DND-41 (cell line): ENCODE data around the gene SLC45A1.

Source experiments
- ATAC-seq: fragments of 200-7000 bp; cut with Tn5 transposase; 3 replicates; pipeline ENCODE4 v1.9.1; 2021; ENCODE audit warnings: low read depth; ENCODE audit not compliant: insufficient read depth
- DNase-seq: peaks from one replicate; pipeline ENCODE4 v3.0.0-alpha.2; 2020
- H2AFZ ChIP-seq: 2 replicates; pipeline ENCODE4 v1.6.0; 2012; ENCODE audit warnings: low read depth, low read length
- H3K27ac ChIP-seq: 2 replicates; pipeline ENCODE4 v1.5.1; 2012; ENCODE audit warnings: low read length, inconsistent platforms
- H3K27me3 ChIP-seq: fragments of 200-600 bp; sonication (generic); 2 replicates; pipeline ENCODE4 v1.6.0; 2012; ENCODE audit warnings: low read length, mild to moderate bottlenecking, inconsistent platforms; ENCODE audit not compliant: insufficient read depth, poor library complexity
- H3K36me3 ChIP-seq: 2 replicates; pipeline ENCODE4 v1.5.1; 2012; ENCODE audit warnings: low read length, inconsistent platforms; ENCODE audit not compliant: insufficient read depth
- H3K4me1 ChIP-seq: 2 replicates; pipeline ENCODE4 v1.5.1; 2012; ENCODE audit warnings: mild to moderate bottlenecking, low read length; ENCODE audit not compliant: insufficient read depth
- H3K4me2 ChIP-seq: 2 replicates; pipeline ENCODE4 v1.6.0; 2012; ENCODE audit warnings: mild to moderate bottlenecking, moderate library complexity, low read length, inconsistent platforms; ENCODE audit not compliant: insufficient read depth
- H3K4me3 ChIP-seq, 2 experiments: fragments of 200-600 bp in 1 of 2; shearing (Covaris generic) in 1 of 2; 2 replicates each; pipeline ENCODE4 v1.5.1; 2012 to 2016; ENCODE audit warnings: inconsistent platforms in 2 of 2, low read length in 2 of 2, mild to moderate bottlenecking in 2 of 2, low read depth in 1 of 2, moderate library complexity in 1 of 2
- H3K79me2 ChIP-seq: 2 replicates; pipeline ENCODE4 v1.6.0; 2012; ENCODE audit warnings: low read length, inconsistent platforms; ENCODE audit not compliant: insufficient read depth
- H3K9ac ChIP-seq: 2 replicates; pipeline ENCODE4 v1.6.0; 2012; ENCODE audit warnings: low read depth, mild to moderate bottlenecking, inconsistent platforms, low read length, moderate library complexity
- H3K9me3 ChIP-seq: 2 replicates; pipeline ENCODE4 v1.5.1; 2012; ENCODE audit warnings: low read length, moderate library complexity, mild to moderate bottlenecking, inconsistent platforms; ENCODE audit not compliant: insufficient read depth, severe bottlenecking
- H4K20me1 ChIP-seq: 2 replicates; pipeline ENCODE4 v1.6.0; 2012; ENCODE audit warnings: low read length; ENCODE audit not compliant: insufficient read depth
- EZH2 ChIP-seq: IDR thresholded peaks from 3 replicates; pipeline ENCODE4 v1.6.1; 2012; ENCODE audit warnings: borderline replicate concordance, low read depth, mild to moderate bottlenecking, moderate library complexity, low read length, inconsistent platforms; ENCODE audit not compliant: severe bottlenecking
- TF ChIP-seq, protein P1 (sequence below): IDR thresholded peaks from 2 replicates; pipeline ENCODE4 v1.5.1; 2012; ENCODE audit warnings: borderline replicate concordance, low read length, moderate library complexity, mild to moderate bottlenecking; ENCODE audit not compliant: poor library complexity, severe bottlenecking; ENCODE audit errors: extremely low read depth

Gene SLC45A1

DNA sequence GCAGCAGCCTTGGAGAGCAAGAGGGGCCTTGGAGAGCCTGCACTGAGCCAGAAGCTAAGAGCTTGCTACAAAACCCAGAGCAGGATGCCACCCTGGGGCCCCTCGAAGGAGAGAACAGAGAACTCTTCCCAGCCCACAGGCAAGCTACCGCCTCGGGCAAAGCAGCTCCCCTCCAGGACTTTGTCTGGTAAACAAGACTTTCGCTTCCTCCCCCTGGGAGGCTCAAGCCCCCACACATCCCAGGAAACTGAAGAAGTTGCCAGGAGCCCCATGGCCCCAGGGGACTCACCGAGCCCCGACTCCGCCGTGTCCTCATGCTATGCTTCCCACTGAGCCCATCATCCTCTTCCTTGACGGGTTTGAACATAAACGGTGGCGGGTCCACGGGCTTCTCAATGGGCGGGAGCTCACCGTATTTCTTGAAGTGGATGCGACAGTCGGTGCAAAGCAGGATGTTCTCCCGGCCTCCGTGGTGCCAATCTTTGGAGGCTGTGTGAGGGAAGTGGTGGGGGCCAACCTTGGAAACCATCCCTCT, 45.9 kb downstream of the SLC45A1 start:
- Histone ChIP-seq H3K9me3 (no peaks in the 10 kb centered on the region), H4K20me1 (peaks cover 17% of the 10 kb centered on the region), H3K36me3 (peaks cover 53% of the 10 kb centered on the region)

DNA sequence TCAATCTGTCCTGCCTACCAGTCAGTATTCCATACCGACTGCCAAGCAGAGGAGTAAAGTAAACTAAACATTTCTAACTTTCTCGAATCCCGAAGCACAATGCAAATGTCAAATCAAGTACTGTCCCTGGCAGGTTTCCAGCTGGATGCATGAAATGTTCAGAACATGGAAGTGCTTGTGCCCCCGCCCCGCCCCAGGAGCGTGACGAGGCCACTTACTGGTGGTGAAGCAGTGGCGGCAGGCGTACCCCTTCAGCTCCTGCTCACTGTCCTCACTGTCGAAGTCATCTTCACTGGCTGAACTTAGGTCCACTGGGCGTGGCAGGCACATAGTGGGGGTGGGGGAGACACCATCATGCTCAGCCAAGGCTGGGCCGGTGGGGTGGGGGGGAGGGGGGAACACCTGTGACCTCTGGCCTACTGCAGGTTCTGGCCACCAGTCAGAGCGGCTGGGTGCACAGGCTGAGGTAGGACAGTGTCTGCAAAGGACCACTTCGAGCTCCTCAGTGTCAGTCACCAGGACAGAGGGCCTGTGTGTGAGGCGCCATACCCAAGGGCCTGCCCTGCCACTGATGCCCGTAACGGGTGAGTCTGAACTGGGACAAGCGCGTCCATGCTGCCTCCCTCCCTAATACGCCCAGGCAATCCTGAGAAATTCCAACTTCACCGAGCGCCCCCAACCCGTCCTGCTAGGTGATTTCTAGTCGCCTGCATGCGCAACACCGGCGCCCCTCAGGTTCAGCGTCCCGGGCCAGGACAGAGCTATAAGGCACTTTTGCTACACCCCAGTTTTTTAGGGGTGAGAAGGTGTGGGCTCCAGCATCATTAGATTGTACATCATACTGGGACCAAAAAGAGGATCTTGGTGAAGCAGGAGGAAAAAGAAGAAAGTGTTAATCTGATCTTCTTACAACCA, 46.9 kb downstream of the SLC45A1 start:
- ATAC-seq, result no peak
- no peak overlapping the region for H2AFZ ChIP-seq
- TF ChIP-seq, protein P1, sequence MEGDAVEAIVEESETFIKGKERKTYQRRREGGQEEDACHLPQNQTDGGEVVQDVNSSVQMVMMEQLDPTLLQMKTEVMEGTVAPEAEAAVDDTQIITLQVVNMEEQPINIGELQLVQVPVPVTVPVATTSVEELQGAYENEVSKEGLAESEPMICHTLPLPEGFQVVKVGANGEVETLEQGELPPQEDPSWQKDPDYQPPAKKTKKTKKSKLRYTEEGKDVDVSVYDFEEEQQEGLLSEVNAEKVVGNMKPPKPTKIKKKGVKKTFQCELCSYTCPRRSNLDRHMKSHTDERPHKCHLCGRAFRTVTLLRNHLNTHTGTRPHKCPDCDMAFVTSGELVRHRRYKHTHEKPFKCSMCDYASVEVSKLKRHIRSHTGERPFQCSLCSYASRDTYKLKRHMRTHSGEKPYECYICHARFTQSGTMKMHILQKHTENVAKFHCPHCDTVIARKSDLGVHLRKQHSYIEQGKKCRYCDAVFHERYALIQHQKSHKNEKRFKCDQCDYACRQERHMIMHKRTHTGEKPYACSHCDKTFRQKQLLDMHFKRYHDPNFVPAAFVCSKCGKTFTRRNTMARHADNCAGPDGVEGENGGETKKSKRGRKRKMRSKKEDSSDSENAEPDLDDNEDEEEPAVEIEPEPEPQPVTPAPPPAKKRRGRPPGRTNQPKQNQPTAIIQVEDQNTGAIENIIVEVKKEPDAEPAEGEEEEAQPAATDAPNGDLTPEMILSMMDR, result no peak
- no peak for TF ChIP-seq EZH2
- DNase-seq, result no peak
- no peaks in the 10 kb centered on the region for H3K27me3 ChIP-seq
- no peak overlapping the region for H3K4me3 ChIP-seq
- no peaks in the 10 kb centered on the region for H3K4me1 ChIP-seq
- 0 out of 2 replicates have a peak, but pooled peaks cover 2% of the 10 kb centered on the region for H3K79me2 ChIP-seq
- no peaks in the 10 kb centered on the region for H3K9me3 ChIP-seq
- no peak overlapping the region for H3K9ac ChIP-seq
- no peak overlapping the region for H3K4me2 ChIP-seq
- peaks cover 44% of the 10 kb centered on the region for H3K36me3 ChIP-seq
- H3K27ac ChIP-seq, result no peak overlapping the region
- H4K20me1 ChIP-seq, result peaks cover 17% of the 10 kb centered on the region

More for the DNA sequence above, 45.9 kb downstream of the SLC45A1 start:
- DNase-seq (no peak), ATAC-seq (no peak)
- H3K4me2 ChIP-seq, result no peak overlapping the region
- H3K9ac ChIP-seq, result no peak overlapping the region
- no peak overlapping the region for H2AFZ ChIP-seq
- no peak overlapping the region for H3K27ac ChIP-seq
- no peak for TF ChIP-seq EZH2
- TF ChIP-seq, protein P1, result no peak
- no peaks in the 10 kb centered on the region for H3K4me1 ChIP-seq
- H3K79me2 ChIP-seq, result 0 out of 2 replicates have a peak, but pooled peaks cover 2% of the 10 kb centered on the region
- no peaks in the 10 kb centered on the region for H3K27me3 ChIP-seq
- H3K4me3 ChIP-seq, result no peak overlapping the region

- H3K79me2 ChIP-seq, result 0 out of 2 replicates have a peak, but pooled peaks cover 2% of the 10 kb centered on the region
- no peak overlapping the region for H3K27ac ChIP-seq
- no peaks in the 10 kb centered on the region for H3K27me3 ChIP-seq
- no peak overlapping the region for H3K4me3 ChIP-seq
- ATAC-seq (no peak), DNase-seq (no peak)
- H3K9ac ChIP-seq, result no peak overlapping the region
- no peak overlapping the region for H2AFZ ChIP-seq
- H4K20me1 ChIP-seq, result peaks cover 21% of the 10 kb centered on the region
- TF ChIP-seq, protein P1, result no peak
- no peak for TF ChIP-seq EZH2
- H3K4me2 ChIP-seq, result no peak overlapping the region
- peaks cover 42% of the 10 kb centered on the region for H3K36me3 ChIP-seq
- H3K4me1 ChIP-seq, result no peaks in the 10 kb centered on the region
- no peaks in the 10 kb centered on the region for H3K9me3 ChIP-seq
Observed at GRCh38 chr1:8365661-8366362, 47.9 kb downstream of the SLC45A1 start.
